Keratinocyte (primary cell): ENCODE data around the gene STRC. TPM values are rescaled to one million over a fixed set of nuclear protein-coding genes. Genes with fewer than 3 reads are reported as not detected.
"Not testable (repeated sequence)": the region's sequence is repeated elsewhere in the genome, so short reads cannot be mapped to it uniquely, and the experiment has no call there.

Source experiments
- DNase-seq: peaks from one replicate; pipeline ENCODE4 v3.0.0-alpha.2; 2011; ENCODE audit warnings: low read depth, missing footprints, low spot score
- FAIRE-seq: peaks from 2 replicates; lab custom pipeline; 2011; peaks lifted over from hg19 to GRCh38; lab: Jason Lieb, UNC
- H2AFZ ChIP-seq: 2 replicates; pipeline ENCODE4 v1.6.0; 2012; ENCODE audit warnings: low read length, control low read depth, inconsistent platforms; ENCODE audit not compliant: control insufficient read depth
- H3K27ac ChIP-seq: 2 replicates; pipeline ENCODE4 v1.5.1; 2011; ENCODE audit warnings: low read length; ENCODE audit not compliant: control insufficient read depth, insufficient read depth
- H3K27me3 ChIP-seq: 3 replicates; pipeline ENCODE4 v1.6.0; 2011; ENCODE audit warnings: low read length; ENCODE audit not compliant: control insufficient read depth, insufficient read depth; ENCODE audit errors: extremely low read depth
- H3K36me3 ChIP-seq, 2 experiments: 2 replicates in 1 of 2; 3 replicates in 1 of 2; pipeline ENCODE4 v1.5.1; 2011; ENCODE audit warnings: low read length in 2 of 2, mild to moderate bottlenecking in 1 of 2; ENCODE audit not compliant: control insufficient read depth in 2 of 2, insufficient read depth in 2 of 2; ENCODE audit errors: extremely low read depth in 1 of 2
- H3K4me1 ChIP-seq: 3 replicates; pipeline ENCODE4 v1.5.1; 2011; ENCODE audit warnings: low read length; ENCODE audit not compliant: control insufficient read depth, insufficient read depth; ENCODE audit errors: extremely low read depth
- H3K4me2 ChIP-seq: 3 replicates; pipeline ENCODE4 v1.6.0; 2011; ENCODE audit warnings: low read depth, low read length; ENCODE audit not compliant: control insufficient read depth, insufficient read depth; ENCODE audit errors: extremely low read depth
- H3K4me3 ChIP-seq, 3 experiments: fragments of 200-600 bp in 1 of 3; sonication (generic) in 1 of 3; 2 replicates in 2 of 3; 3 replicates in 1 of 3; pipeline ENCODE4 v1.5.1; 2011 to 2016; ENCODE audit warnings: low read length in 3 of 3, mild to moderate bottlenecking in 3 of 3, control low read depth in 2 of 3, inconsistent platforms in 1 of 3, low read depth in 1 of 3, mixed read lengths in 1 of 3, mixed run types in 1 of 3, moderate library complexity in 1 of 3; ENCODE audit not compliant: control insufficient read depth in 2 of 3, insufficient read depth in 2 of 3; ENCODE audit errors: extremely low read depth in 1 of 3
- H3K79me2 ChIP-seq: 2 replicates; pipeline ENCODE4 v1.6.0; 2012; ENCODE audit warnings: low read length; ENCODE audit not compliant: control insufficient read depth, insufficient read depth
- H3K9ac ChIP-seq: 3 replicates; pipeline ENCODE4 v1.6.0; 2011; ENCODE audit warnings: low read length; ENCODE audit not compliant: control insufficient read depth, insufficient read depth; ENCODE audit errors: extremely low read depth
- H3K9me1 ChIP-seq: 3 replicates; pipeline ENCODE4 v1.6.0; 2011; ENCODE audit warnings: low read length; ENCODE audit not compliant: control insufficient read depth, insufficient read depth; ENCODE audit errors: extremely low read depth
- H3K9me3 ChIP-seq: 2 replicates; pipeline ENCODE4 v1.5.1; 2012; ENCODE audit warnings: low read depth, low read length; ENCODE audit not compliant: control insufficient read depth
- H4K20me1 ChIP-seq: 3 replicates; pipeline ENCODE4 v1.6.0; 2011; ENCODE audit warnings: low read length; ENCODE audit not compliant: control insufficient read depth, insufficient read depth; ENCODE audit errors: extremely low read depth
- dilution Hi-C: fragments of 300-500 bp; cut with MboI; formaldehyde crosslinking; loops from one replicate; pipeline ENCODE4 v1.7.0; 2020; ENCODE audit warnings: low sequenced_read_pairs; ENCODE audit not compliant: extremely low pct_ligation_motif_present
- polyA plus RNA-seq, 5 experiments: library from polyadenylated mRNA; depleted of rRNA in 3 of 5; stranded (reverse) in 3 of 5; stranded (forward) in 1 of 5; unstranded in 1 of 5; fragments of >200 nt; gene quantifications; 1 replicate in 1 of 5; 2 replicates in 3 of 5; 3 replicates in 1 of 5; pipeline versions ENCODE4 v1.2.1 to v1.2.3, GENCODE V29; 2011 to 2012; ENCODE audit warnings: missing spikeins in 2 of 5, low read depth in 1 of 5, low replicate concordance in 1 of 5

Gene STRC
- polyA plus RNA-seq, 1 donor (not counting 4 experiments of a cell fraction or from before 2014, with no cell fraction given), result 0.12 TPM

DNA sequence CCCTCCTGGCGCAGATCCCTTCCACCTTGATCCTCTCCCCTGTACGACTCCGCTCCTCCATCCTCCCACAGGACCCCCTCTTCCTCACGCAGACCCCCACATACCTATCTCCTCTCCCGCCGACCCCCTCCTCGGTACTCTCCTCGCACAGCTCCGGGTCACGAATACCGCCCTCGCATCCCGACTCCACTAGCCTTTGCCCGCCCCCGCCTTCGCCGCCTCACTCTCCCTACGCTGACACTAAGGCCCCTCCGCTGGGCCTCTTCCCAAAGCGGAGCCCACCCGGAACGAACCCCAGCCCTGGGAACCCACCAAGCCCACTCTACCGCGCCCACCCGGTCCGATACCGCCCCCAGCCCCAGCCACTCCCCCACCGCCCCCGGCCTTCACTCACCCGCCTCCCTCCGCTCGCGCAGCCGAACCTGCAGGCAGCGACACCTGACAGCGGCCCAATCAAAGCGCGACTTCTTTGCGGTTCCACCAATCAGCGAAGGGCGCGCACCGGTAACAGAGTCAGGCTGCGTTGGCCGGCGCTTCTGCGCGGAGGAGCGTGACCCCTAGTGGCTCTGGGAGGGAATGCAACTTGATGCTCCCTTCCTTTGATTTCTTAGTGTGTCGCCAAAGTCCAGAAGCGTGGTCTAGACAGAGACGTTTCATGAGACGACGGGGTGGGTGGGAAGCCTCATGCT is 28.7 kb downstream of the STRC start, which contains the start of gene PPIP5K1:
Gene PPIP5K1, minus strand, starts transcription at position 431 of the 689 bp plus-strand sequence. CDS start 5,704 bp downstream, outside the sequence.
- H3K4me1 ChIP-seq, dilution Hi-C loops: not testable (repeated sequence)
- FAIRE-seq, result peak; percentile 83

DNA sequence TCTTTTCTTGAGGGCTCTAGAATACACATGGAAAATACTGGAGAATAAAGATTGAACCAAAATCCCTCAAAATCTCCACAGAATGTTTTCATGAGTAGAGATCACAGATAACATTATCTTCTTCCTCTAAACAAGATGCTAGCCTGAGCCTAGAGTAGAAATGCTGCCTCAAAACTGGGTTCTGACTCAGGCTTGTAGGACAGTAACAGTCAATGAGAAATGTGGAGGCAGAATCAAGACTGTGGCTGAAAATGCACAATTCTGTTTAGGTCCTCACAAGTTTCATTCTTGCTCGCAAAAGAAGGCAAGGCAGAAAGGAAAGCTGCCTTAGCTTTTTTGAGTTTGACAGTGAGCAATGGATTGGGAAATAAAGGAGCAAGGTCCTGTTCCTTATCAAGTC is 44.0 kb downstream of the STRC start:
- dilution Hi-C loops, H2AFZ ChIP-seq, DNase-seq, H3K27ac ChIP-seq, H3K9me1 ChIP-seq, H3K9ac ChIP-seq, H3K79me2 ChIP-seq, H3K9me3 ChIP-seq, FAIRE-seq, H3K27me3 ChIP-seq, H4K20me1 ChIP-seq, H3K4me2 ChIP-seq, H3K4me3 ChIP-seq, H3K36me3 ChIP-seq, H3K4me1 ChIP-seq: not testable (repeated sequence)

More for the DNA sequence above, 28.7 kb downstream of the STRC start, which contains the start of gene PPIP5K1:
- not testable (repeated sequence) for H3K9me3 ChIP-seq, H3K4me2 ChIP-seq, H3K27me3 ChIP-seq, H3K9me1 ChIP-seq, H3K4me3 ChIP-seq, H3K79me2 ChIP-seq, H3K27ac ChIP-seq, DNase-seq, H4K20me1 ChIP-seq, H3K36me3 ChIP-seq, H3K9ac ChIP-seq, H2AFZ ChIP-seq

DNA sequence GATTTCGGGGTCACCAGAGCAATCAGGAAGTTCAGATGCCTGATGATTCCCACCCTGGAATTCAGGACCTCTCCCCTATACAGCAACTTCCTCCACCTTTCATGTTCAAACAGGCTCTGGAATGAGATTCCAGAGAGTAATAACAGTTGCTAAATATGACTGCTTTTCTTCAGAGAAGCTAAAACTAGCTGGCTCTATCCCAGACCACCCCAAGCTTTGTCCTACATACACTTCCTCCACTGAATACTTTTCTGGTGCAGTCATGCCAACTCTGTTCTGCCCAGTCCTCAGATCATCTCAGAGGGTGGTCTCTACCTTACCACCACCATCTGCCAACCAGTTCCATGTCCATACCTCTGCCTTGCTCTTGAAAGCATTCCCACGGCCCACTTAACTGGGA is 52.0 kb downstream of the STRC start:
- H3K36me3 ChIP-seq, H3K9me1 ChIP-seq, H2AFZ ChIP-seq, H3K27ac ChIP-seq, H3K4me3 ChIP-seq, H3K9me3 ChIP-seq, H3K4me1 ChIP-seq, H3K79me2 ChIP-seq, H3K4me2 ChIP-seq, H4K20me1 ChIP-seq, H3K27me3 ChIP-seq, H3K9ac ChIP-seq, dilution Hi-C loops, DNase-seq: not testable (repeated sequence)
- peak; percentile 94 for FAIRE-seq

DNA sequence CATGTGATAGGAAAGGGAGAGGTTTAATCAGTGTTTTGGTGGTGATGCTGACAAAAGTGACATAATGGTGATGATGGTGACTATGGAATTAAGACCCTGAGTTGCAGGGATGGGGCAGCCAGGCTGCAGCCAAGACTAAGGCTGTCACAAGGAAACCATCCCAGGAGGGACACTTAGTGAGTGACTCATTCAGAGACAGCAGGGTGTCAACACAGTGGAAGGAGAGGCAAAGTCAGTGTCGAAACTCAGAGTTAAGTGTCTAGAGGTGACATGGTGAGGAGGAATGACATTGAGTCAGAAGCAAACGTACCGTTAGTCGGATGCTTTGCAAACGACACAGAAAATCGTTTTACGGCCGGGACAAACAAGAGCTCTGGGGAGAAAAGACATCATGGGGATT is 54.8 kb downstream of the STRC start:
- H3K9ac ChIP-seq, H2AFZ ChIP-seq, H3K27ac ChIP-seq, DNase-seq, H3K27me3 ChIP-seq, H3K9me3 ChIP-seq, H3K4me1 ChIP-seq, H3K9me1 ChIP-seq, H3K79me2 ChIP-seq, H3K4me2 ChIP-seq, FAIRE-seq, dilution Hi-C loops, H4K20me1 ChIP-seq, H3K4me3 ChIP-seq, H3K36me3 ChIP-seq: not testable (repeated sequence)

DNA sequence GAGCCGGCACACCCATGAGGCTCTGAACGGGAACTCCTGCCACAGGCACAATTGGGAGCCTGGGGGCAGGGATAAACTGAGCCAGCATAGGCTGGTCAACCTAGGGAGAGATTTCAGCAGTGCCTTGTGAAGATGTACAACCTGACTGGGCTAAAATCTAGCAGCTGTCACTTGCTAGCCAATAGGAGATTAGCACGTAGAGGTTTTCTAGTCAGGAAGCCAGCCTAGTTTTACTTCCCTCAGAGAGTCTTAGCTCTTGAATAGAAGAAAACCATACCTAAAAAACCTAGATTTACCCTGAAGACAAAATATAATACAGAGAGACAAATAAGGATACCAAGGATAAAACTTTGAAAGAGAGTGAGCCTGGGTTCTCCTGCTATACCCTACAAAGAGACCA is 55.8 kb downstream of the STRC start:
- H3K27me3 ChIP-seq, H3K9ac ChIP-seq, H3K79me2 ChIP-seq, H4K20me1 ChIP-seq, H3K4me3 ChIP-seq, H3K27ac ChIP-seq, H3K4me2 ChIP-seq, FAIRE-seq, H3K9me1 ChIP-seq, H3K9me3 ChIP-seq, H3K4me1 ChIP-seq, dilution Hi-C loops, H2AFZ ChIP-seq, DNase-seq, H3K36me3 ChIP-seq: not testable (repeated sequence)
